Ectodermal cell (in vitro differentiated cells): ENCODE measurements around the gene IFIT3. TPM values are rescaled to one million over a fixed set of nuclear protein-coding genes. Genes with fewer than 3 reads are reported as not detected.
A peak's percentile ranks its signal among the peaks of the same experiment; 100 is the strongest.
"Not testable (repeated sequence)": the region's sequence is repeated elsewhere in the genome, so short reads cannot be mapped to it uniquely, and the experiment has no call there.

ENCODE experiments used
- H3K27ac ChIP-seq: 2 replicates; pipeline ENCODE4 v1.7.0; 2013; ENCODE audit warnings: mild to moderate bottlenecking, low read depth, low read length; ENCODE audit not compliant: insufficient read depth, poor library complexity, severe bottlenecking
- H3K27me3 ChIP-seq: 2 replicates; pipeline ENCODE4 v1.7.0; 2013; ENCODE audit warnings: mild to moderate bottlenecking, low read length; ENCODE audit not compliant: insufficient read depth, control insufficient read depth, poor library complexity, severe bottlenecking
- H3K36me3 ChIP-seq: one replicate; pipeline ENCODE4 v1.7.0; 2013; ENCODE audit warnings: low read length; ENCODE audit not compliant: control insufficient read depth, insufficient read depth
- H3K4me1 ChIP-seq: one replicate; pipeline ENCODE4 v1.7.0; 2013; ENCODE audit warnings: low read length; ENCODE audit not compliant: control insufficient read depth, insufficient read depth
- H3K4me3 ChIP-seq: 2 replicates; pipeline ENCODE4 v1.7.0; 2013; ENCODE audit warnings: low read depth, low read length, control low read depth; ENCODE audit not compliant: insufficient read depth
- H3K9me3 ChIP-seq: 2 replicates; pipeline ENCODE4 v1.7.0; 2013; ENCODE audit warnings: mild to moderate bottlenecking, low read length, moderate library complexity; ENCODE audit not compliant: control insufficient read depth
- WGBS, 2 experiments: methylation state at CpG; one replicate each; pipeline ENCODE4 v1.1.7; 2013; ENCODE audit warnings: missing lambda C conversion rate in 2 of 2; 5-methylcytosine and 5-hydroxymethylcytosine counted together
- polyA plus RNA-seq, 4 experiments: library from polyadenylated mRNA; stranded (reverse); fragments of 50-300 nt; gene quantifications; one replicate each; pipeline ENCODE4 v1.2.3, GENCODE V29; 2013

The IFIT3 gene, protein sequence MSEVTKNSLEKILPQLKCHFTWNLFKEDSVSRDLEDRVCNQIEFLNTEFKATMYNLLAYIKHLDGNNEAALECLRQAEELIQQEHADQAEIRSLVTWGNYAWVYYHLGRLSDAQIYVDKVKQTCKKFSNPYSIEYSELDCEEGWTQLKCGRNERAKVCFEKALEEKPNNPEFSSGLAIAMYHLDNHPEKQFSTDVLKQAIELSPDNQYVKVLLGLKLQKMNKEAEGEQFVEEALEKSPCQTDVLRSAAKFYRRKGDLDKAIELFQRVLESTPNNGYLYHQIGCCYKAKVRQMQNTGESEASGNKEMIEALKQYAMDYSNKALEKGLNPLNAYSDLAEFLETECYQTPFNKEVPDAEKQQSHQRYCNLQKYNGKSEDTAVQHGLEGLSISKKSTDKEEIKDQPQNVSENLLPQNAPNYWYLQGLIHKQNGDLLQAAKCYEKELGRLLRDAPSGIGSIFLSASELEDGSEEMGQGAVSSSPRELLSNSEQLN
- 0.15 TPM for polyA plus RNA-seq (2013, experiment 1 of 4)
- polyA plus RNA-seq (2013, experiment 2 of 4): 0.34 TPM
- polyA plus RNA-seq (2013, experiment 3 of 4): 0.80 TPM
- 0.53 TPM for polyA plus RNA-seq (2013, experiment 4 of 4)

DNA sequence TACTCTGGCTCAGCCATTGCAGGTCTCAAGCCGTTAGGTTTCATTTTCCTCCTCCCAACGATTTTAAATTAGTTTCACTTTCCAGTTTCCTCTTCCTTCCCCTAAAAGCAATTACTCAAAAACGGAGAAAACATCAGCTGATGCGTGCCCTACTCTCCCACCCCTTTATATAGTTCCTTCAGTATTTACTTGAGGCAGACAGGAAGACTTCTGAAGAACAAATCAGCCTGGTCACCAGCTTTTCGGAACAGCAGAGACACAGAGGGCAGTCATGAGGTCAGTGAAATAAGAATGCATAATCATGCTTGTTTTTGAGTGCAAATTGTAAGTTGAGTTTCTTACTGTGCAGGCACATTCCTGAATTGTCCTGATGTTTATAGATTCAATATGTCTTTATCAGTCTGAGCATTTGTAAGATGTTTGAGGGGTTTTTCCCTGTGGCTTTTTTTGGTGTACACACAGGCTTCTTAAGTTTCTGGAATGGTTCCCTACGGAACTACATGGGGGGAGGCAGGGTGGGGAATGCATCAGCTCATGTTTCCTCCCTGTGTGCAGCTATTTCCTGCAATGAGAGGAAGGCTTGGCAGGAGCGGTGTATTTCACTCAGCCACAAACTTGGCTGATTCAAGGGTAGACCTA, at the start of gene IFIT3:
Gene IFIT3 (plus strand): TSS at position 195 of the 639 bp plus-strand sequence. CDS start 77 bp downstream, at position 272.
- Histone ChIP-seq H3K36me3 (no peaks in the 10 kb centered on the region), H3K27ac (peak within 1 kb of the TSS; percentile 1), H3K4me3 (no peak within 1 kb of the TSS), H3K4me1 (peaks cover 11% of the 10 kb centered on the region), H3K9me3 (no peaks in the 10 kb centered on the region), H3K27me3 (no peaks in the 10 kb centered on the region)
- whole genome bisulfite sequencing, 2 experiments: 59 to 61% methylated on average over 7 of the region's 7 CpGs

GRCh38 chr10:89278034-89278535, 49.7 kb upstream of the IFIT3 start:
- no peak overlapping the region for H3K4me3 ChIP-seq
- WGBS, 2 experiments: 73 to 74% methylated on average over 1 of the region's 1 CpG

GRCh38 chr10:89278900-89279392, 48.9 kb upstream of the IFIT3 start:
- Histone ChIP-seq H3K27ac (no peak overlapping the region), H3K9me3 (no peaks in the 10 kb centered on the region), H3K4me1 (peaks cover 15% of the 10 kb centered on the region), H3K4me3 (no peak overlapping the region), H3K27me3 (no peaks in the 10 kb centered on the region), H3K36me3 (no peaks in the 10 kb centered on the region)

More at GRCh38 chr10:89278034-89278535, 49.7 kb upstream of the IFIT3 start:
- H3K27me3 ChIP-seq: no peaks in the 10 kb centered on the region
- H3K27ac ChIP-seq: no peak overlapping the region
- H3K36me3 ChIP-seq: no peaks in the 10 kb centered on the region
- no peaks in the 10 kb centered on the region for H3K9me3 ChIP-seq
- H3K4me1 ChIP-seq: peaks cover 7% of the 10 kb centered on the region

DNA sequence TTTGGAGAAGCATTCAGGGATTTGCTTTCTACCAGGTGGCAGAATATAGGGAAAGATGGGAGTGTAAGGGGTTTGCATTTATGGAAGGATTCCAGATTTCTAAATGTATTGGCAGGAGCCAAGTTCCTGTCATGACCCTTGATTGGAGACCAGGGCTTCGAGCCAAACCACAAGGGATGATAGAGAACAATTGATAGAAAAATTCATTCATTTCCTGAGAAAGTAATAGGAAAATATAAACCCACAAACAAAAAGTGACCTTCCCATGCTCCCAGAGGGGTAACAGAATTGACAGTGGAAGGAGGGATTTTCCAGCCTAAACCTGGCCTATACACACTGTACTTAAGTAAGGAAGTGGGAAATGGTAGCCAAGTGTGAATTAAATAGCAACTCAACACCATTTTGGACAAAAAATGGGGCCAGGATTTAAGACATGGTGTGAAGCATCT, 48.4 kb upstream of the IFIT3 start:
- Histone ChIP-seq H3K9me3 (no peaks in the 10 kb centered on the region), H3K36me3 (no peaks in the 10 kb centered on the region), H3K4me3 (no peak overlapping the region), H3K27ac (no peak overlapping the region), H3K27me3 (no peaks in the 10 kb centered on the region), H3K4me1 (peaks cover 20% of the 10 kb centered on the region)
- WGBS, 2 experiments: 89 to 100% methylated on average over 1 of the region's 1 CpG

GRCh38 chr10:89280508-89280907, 47.3 kb upstream of the IFIT3 start:
- Histone ChIP-seq H3K36me3 (no peaks in the 10 kb centered on the region), H3K4me3 (no peak overlapping the region), H3K4me1 (peaks cover 20% of the 10 kb centered on the region), H3K9me3 (no peaks in the 10 kb centered on the region), H3K27ac (no peak overlapping the region), H3K27me3 (no peaks in the 10 kb centered on the region)
- WGBS, 2 experiments: 92 to 98% methylated on average over 3 of the region's 3 CpGs

DNA sequence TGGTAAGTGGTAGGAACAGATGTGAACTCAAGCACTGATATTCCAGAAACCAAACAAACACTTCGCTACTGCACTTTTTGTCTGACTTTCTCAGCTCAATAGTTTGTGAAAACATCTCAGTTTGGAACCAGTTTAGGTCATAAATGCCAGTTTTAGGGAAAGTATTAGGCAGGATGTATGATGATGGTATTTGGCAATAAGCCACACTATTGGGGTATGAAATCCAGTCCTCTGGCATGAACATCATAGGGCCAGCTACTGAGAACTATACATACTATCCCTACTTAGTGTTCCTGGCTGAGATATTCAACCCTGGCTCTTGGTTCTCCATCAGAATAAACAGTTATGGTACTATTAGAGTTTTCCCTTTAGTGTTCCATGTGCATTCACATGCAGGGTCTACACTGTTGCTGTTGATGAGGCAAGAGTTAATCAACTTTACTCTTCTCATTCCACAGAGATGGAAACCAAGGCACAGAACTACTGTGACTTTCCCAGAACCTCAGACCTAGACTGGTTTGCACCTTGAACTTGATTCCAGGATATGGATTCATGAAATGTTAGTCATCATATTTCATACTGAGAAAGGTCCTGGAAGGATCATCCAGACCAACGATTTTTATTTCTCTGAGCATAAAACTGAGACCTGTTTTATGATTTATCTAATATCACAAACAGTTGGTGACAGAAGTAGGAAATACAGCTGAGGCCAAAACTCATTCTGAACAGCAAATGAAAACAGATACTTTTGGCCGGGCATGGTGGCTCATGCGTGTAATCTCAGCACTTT, 46.0 kb upstream of the IFIT3 start:
- 90 to 94% methylated on average over 4 of the region's 4 CpGs for WGBS, 2 experiments
- Histone ChIP-seq H3K4me3 (no peak overlapping the region), H3K27me3 (no peaks in the 10 kb centered on the region), H3K9me3 (no peaks in the 10 kb centered on the region), H3K27ac (no peak overlapping the region), H3K36me3 (no peaks in the 10 kb centered on the region), H3K4me1 (peaks cover 20% of the 10 kb centered on the region)

DNA sequence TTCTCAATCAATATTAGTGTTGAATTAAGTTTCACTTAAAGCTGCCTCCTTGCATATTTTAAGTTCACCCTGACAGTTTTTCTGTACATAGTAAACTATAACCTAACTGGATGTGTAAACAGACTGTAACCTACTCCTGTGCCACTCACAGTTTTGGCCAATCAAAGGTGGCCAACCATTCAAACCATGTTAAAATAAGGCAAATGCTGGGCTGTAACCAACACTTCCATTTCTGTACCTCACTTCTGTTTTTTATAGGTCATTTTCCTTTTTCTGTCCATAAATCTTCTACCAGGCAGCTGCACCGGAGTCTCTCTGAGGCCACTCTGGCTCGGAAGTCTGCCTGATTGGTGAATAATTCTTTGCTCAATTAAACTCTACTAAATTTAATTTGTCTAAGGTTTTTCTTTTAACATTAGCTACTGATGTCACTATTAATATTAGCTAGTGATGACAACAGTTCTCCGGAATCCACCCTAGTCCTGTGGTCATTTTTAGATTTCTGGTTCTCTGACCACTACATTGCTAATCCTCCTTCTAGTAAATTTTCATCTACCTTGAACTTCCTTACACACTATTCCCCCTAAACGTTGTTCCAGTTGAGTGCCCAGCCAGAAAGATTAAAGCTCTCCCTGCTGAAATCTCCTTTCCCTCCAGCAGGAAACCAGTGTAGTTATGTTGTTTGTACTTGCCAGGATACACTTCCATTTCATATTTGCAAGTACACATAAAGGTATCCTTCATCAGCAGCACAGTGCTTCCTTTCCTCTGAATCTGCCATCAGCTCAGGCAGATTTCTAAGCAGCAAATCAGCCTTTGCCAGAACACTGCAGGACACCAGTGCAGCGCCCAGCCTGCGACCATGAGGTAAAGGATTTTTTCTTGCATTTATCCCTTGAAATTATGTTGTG, 44.5 kb upstream of the IFIT3 start:
- no peak overlapping the region for H3K4me3 ChIP-seq
- 77 to 78% methylated on average over 4 to 6 of the region's 6 CpGs for WGBS, 2 experiments
- H3K36me3 ChIP-seq: no peaks in the 10 kb centered on the region
- no peaks in the 10 kb centered on the region for H3K27me3 ChIP-seq
- H3K9me3 ChIP-seq: no peaks in the 10 kb centered on the region
- peak overlapping the region; percentile 60 for H3K27ac ChIP-seq
- peaks cover 15% of the 10 kb centered on the region for H3K4me1 ChIP-seq

- peaks cover 13% of the 10 kb centered on the region for H3K4me1 ChIP-seq
- H3K27ac ChIP-seq: peak overlapping the region; percentile 60
- no peaks in the 10 kb centered on the region for H3K36me3 ChIP-seq
- no peaks in the 10 kb centered on the region for H3K9me3 ChIP-seq
- no peaks in the 10 kb centered on the region for H3K27me3 ChIP-seq
- no peak overlapping the region for H3K4me3 ChIP-seq
- 37% methylated on average over 4 of the region's 4 CpGs for WGBS, 2 experiments
These were observed 43.8 kb upstream of the IFIT3 start for GRCh38 chr10:89283936-89284475.

DNA sequence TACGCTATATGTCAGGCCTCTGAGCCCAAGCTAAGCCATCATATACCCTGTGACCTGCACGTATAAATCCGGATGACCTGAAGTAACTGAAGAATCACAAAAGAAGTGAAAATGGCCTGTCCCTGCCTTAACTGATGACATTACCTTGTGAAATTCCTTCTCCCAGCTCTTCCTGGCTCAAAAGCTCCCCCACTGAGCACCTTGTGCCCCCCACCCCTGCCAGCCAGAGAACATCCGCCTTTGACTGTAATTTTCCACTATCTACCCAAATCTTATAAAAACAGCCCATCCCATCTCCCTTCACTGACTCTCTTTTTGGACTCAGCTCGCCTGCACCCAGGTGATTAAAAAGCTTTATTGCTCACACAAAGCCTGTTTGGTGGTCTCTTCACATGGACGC, 43.1 kb upstream of the IFIT3 start:
- WGBS, 2 experiments: 85% methylated on average over 6 of the region's 6 CpGs
- peaks cover 13% of the 10 kb centered on the region for H3K4me1 ChIP-seq
- not testable (repeated sequence) for H3K36me3 ChIP-seq, H3K9me3 ChIP-seq, H3K27ac ChIP-seq, H3K27me3 ChIP-seq, H3K4me3 ChIP-seq
